GM12878 (cell line): ENCODE results near the gene PLEKHA6. TPM values are rescaled to one million over a fixed set of nuclear protein-coding genes. Genes with fewer than 3 reads are reported as not detected.

ENCODE experiments used
- BACH1 ChIP-seq: fragments of 450-650 bp; IDR thresholded peaks from 2 replicates; pipeline ENCODE4 v1.6.1; 2017; ENCODE audit warnings: mild to moderate bottlenecking, borderline replicate concordance
- CBFB ChIP-seq: IDR thresholded peaks from 2 replicates; pipeline ENCODE4 v1.6.1; 2016; ENCODE audit warnings: antibody characterized with exemption, low read depth
- CBX5 ChIP-seq: sonication (generic); IDR thresholded peaks from 2 replicates; pipeline ENCODE4 v1.6.1; 2016; ENCODE audit warnings: low read depth, moderate library complexity, mild to moderate bottlenecking, inconsistent platforms
- CEBPB ChIP-seq, 2 experiments: fragments of 150-350 bp in 1 of 2; IDR thresholded peaks; 2 replicates each; pipeline ENCODE4 v1.6.1; 2012 to 2014; ENCODE audit warnings: low read depth in 2 of 2, low read length in 2 of 2, borderline replicate concordance in 1 of 2, inconsistent platforms in 1 of 2
- EGR1 ChIP-seq, 2 experiments: IDR thresholded peaks; 1 replicate in 1 of 2; 2 replicates in 1 of 2; pipeline ENCODE4 v1.6.1; 2011 to 2012; ENCODE audit warnings: low read depth in 2 of 2, low read length in 2 of 2, borderline replicate concordance in 1 of 2, mild to moderate bottlenecking in 1 of 2, moderate library complexity in 1 of 2
- KAT2A ChIP-seq: conservative IDR thresholded peaks from 2 replicates; pipeline ENCODE4 v1.6.1; 2011; ENCODE audit warnings: low read depth, low read length; ENCODE audit not compliant: control insufficient read depth
- MYC ChIP-seq: IDR thresholded peaks from 2 replicates; pipeline ENCODE4 v1.6.1; 2011; ENCODE audit warnings: mild to moderate bottlenecking, low read length, moderate library complexity, inconsistent platforms; ENCODE audit not compliant: insufficient read depth, insufficient replicate concordance, insufficient read length, severe bottlenecking
- NFIC ChIP-seq: IDR thresholded peaks from 2 replicates; pipeline ENCODE4 v1.6.1; 2012; ENCODE audit warnings: low read depth, mild to moderate bottlenecking, inconsistent platforms, low read length, moderate library complexity
- NFYB ChIP-seq: IDR thresholded peaks from 2 replicates; pipeline ENCODE4 v1.6.1; 2011; ENCODE audit warnings: low read depth, mild to moderate bottlenecking, low read length, improper control_type of control experiment, moderate library complexity; ENCODE audit not compliant: insufficient read depth
- NR2C2 ChIP-seq: IDR thresholded peaks from 2 replicates; pipeline ENCODE4 v1.6.1; 2011; ENCODE audit warnings: borderline replicate concordance, low read depth; ENCODE audit not compliant: control insufficient read depth, insufficient read length
- RBBP5 ChIP-seq: fragments of 200-600 bp; sonication (generic); conservative IDR thresholded peaks from 2 replicates; pipeline ENCODE4 v1.6.1; 2016
- STAT1 ChIP-seq: fragments of 450-650 bp; conservative IDR thresholded peaks from 2 replicates; pipeline ENCODE4 v1.6.1; 2014; ENCODE audit warnings: antibody characterized with exemption, mild to moderate bottlenecking
- STAT3 ChIP-seq: IDR thresholded peaks from 2 replicates; pipeline ENCODE4 v1.6.1; 2011; ENCODE audit warnings: low read depth, low read length, improper control_type of control experiment
- TCF7 ChIP-seq: IDR thresholded peaks from 2 replicates; pipeline ENCODE4 v1.6.1; 2014; ENCODE audit warnings: antibody characterized with exemption, borderline replicate concordance
- ZNF24 ChIP-seq: fragments of 450-650 bp; IDR thresholded peaks from 2 replicates; pipeline ENCODE4 v1.6.1; 2017; ENCODE audit warnings: antibody characterized with exemption, mild to moderate bottlenecking
- ZSCAN29 ChIP-seq: fragments of 450-650 bp; IDR thresholded peaks from 2 replicates; pipeline ENCODE4 v1.6.1; 2017; ENCODE audit warnings: mild to moderate bottlenecking, moderate library complexity
- polyA plus RNA-seq, 11 experiments: library from polyadenylated mRNA; depleted of rRNA in 4 of 11; unstranded in 6 of 11; stranded (reverse) in 5 of 11; fragments of >200 nt; fragmentation: Nextera tagmentation in 4 of 11; fragmentation: Illumina TruSeq in 1 of 11; extraction: Ambion mirVana in 4 of 11; extraction: Trizol in 1 of 11; gene quantifications; 1 replicate in 1 of 11; 2 replicates in 10 of 11; pipeline versions ENCODE4 v1.2.1 to v1.2.3, GENCODE V29; 2011 to 2016; ENCODE audit warnings: inconsistent platforms in 2 of 11, missing spikeins in 2 of 11, low read depth in 1 of 11
- total RNA-seq, 4 experiments: library from RNA; depleted of rRNA in 3 of 4; stranded (reverse); fragments of >200 nt in 3 of 4; fragmentation: Illumina TruSeq in 1 of 4; extraction: Trizol in 1 of 4; gene quantifications; 2 replicates each; pipeline versions ENCODE4 v1.2.1 to v1.2.3, GENCODE V29; 2013 to 2021
- TF ChIP-seq, protein P1 (sequence below): fragments of 450-650 bp; IDR thresholded peaks from 2 replicates; pipeline ENCODE4 v1.6.1; 2017; ENCODE audit warnings: mild to moderate bottlenecking, moderate library complexity
- TF ChIP-seq, protein P2 (sequence below): IDR thresholded peaks from 2 replicates; pipeline ENCODE4 v1.6.1; 2011; ENCODE audit warnings: borderline replicate concordance, low read depth, mild to moderate bottlenecking, moderate library complexity, mixed read lengths, low read length; ENCODE audit not compliant: insufficient read depth; ENCODE audit errors: extremely low read length
- TF ChIP-seq, protein P3 (sequence below): fragments of 450-650 bp; IDR thresholded peaks from 2 replicates; pipeline ENCODE4 v1.6.1; 2018; ENCODE audit warnings: mild to moderate bottlenecking, low read depth, moderate library complexity; ENCODE audit not compliant: partially characterized antibody

Gene PLEKHA6
- total and polyA plus RNA-seq, 10 of the 15 experiments (the other 5 are each of a cell fraction or from before 2014, with no cell fraction given), result 0.04 to 0.81 (median 0.19) TPM; not detected in 4

DNA sequence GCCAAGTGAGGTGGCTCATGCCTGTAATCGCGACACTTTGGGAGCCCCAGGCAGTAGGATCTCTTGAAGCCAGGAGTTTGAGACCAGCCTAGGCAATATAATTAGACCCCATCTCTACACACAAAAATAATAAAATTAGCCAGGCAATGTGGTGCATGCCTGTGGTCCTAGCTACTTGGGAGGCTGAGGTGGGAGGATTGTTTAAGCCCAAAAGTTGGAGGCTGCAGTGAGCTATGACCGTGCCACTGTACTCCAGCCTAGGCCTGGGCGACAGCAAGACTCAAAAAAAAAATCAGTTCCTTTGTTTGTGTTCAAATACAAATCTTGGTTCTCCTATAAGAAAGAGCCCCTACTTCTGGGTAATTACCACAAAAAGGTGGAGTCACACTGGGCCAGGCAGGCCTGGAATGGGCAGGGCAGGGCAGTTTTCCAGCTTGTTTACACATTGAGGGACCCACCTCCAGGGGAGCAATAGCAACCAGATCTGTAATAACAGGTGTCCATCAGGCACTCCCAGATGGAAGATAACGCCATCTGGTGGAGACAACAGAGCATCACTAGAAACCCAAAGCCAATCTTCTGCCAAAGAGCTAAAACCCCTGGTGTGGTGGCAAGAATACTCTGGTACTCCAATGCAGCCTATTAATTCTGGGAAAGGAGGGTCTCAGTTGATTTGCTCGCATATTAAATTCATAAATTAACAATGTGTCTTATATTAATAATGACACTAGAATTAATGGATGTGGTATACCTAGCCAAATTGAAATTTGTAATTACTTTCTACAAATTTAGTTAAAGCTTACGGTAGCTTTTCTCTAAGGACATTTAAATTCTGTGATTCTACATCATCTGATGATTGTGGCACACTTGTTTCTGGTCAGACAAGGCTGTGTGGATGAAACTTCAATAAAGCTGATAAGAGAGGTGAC, 38.7 kb upstream of the PLEKHA6 start (continued):
- TF ChIP-seq, protein P1, sequence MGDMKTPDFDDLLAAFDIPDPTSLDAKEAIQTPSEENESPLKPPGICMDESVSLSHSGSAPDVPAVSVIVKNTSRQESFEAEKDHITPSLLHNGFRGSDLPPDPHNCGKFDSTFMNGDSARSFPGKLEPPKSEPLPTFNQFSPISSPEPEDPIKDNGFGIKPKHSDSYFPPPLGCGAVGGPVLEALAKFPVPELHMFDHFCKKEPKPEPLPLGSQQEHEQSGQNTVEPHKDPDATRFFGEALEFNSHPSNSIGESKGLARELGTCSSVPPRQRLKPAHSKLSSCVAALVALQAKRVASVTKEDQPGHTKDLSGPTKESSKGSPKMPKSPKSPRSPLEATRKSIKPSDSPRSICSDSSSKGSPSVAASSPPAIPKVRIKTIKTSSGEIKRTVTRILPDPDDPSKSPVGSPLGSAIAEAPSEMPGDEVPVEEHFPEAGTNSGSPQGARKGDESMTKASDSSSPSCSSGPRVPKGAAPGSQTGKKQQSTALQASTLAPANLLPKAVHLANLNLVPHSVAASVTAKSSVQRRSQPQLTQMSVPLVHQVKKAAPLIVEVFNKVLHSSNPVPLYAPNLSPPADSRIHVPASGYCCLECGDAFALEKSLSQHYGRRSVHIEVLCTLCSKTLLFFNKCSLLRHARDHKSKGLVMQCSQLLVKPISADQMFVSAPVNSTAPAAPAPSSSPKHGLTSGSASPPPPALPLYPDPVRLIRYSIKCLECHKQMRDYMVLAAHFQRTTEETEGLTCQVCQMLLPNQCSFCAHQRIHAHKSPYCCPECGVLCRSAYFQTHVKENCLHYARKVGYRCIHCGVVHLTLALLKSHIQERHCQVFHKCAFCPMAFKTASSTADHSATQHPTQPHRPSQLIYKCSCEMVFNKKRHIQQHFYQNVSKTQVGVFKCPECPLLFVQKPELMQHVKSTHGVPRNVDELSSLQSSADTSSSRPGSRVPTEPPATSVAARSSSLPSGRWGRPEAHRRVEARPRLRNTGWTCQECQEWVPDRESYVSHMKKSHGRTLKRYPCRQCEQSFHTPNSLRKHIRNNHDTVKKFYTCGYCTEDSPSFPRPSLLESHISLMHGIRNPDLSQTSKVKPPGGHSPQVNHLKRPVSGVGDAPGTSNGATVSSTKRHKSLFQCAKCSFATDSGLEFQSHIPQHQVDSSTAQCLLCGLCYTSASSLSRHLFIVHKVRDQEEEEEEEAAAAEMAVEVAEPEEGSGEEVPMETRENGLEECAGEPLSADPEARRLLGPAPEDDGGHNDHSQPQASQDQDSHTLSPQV, result no peak
- TF ChIP-seq CEBPB (IDR thresholded peaks at IDR 0.05; ENCODE audit: borderline replicate concordance in 1 of 2, low read depth in 2 of 2, low read length in 2 of 2) (no peak), STAT1 (no peak), NR2C2 (no peak), CBX5 (no peak), RBBP5 (no peak), MYC (no peak), STAT3 (no peak), ZNF24 (no peak), CBFB (no peak), EGR1 (IDR thresholded peaks at IDR 0.05; ENCODE audit: borderline replicate concordance in 1 of 2, low read depth in 2 of 2, low read length in 2 of 2) (no peak), TCF7 (no peak), NFIC (no peak), NFYB (no peak), KAT2A (no peak), BACH1 (no peak), ZSCAN29 (no peak)
- TF ChIP-seq, protein P2, sequence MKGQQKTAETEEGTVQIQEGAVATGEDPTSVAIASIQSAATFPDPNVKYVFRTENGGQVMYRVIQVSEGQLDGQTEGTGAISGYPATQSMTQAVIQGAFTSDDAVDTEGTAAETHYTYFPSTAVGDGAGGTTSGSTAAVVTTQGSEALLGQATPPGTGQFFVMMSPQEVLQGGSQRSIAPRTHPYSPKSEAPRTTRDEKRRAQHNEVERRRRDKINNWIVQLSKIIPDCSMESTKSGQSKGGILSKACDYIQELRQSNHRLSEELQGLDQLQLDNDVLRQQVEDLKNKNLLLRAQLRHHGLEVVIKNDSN, result no peak
- TF ChIP-seq, protein P3, sequence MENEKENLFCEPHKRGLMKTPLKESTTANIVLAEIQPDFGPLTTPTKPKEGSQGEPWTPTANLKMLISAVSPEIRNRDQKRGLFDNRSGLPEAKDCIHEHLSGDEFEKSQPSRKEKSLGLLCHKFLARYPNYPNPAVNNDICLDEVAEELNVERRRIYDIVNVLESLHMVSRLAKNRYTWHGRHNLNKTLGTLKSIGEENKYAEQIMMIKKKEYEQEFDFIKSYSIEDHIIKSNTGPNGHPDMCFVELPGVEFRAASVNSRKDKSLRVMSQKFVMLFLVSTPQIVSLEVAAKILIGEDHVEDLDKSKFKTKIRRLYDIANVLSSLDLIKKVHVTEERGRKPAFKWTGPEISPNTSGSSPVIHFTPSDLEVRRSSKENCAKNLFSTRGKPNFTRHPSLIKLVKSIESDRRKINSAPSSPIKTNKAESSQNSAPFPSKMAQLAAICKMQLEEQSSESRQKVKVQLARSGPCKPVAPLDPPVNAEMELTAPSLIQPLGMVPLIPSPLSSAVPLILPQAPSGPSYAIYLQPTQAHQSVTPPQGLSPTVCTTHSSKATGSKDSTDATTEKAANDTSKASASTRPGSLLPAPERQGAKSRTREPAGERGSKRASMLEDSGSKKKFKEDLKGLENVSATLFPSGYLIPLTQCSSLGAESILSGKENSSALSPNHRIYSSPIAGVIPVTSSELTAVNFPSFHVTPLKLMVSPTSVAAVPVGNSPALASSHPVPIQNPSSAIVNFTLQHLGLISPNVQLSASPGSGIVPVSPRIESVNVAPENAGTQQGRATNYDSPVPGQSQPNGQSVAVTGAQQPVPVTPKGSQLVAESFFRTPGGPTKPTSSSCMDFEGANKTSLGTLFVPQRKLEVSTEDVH, result no peak
